Astrocyte (in vitro differentiated cells and primary cell): ENCODE measurements around the gene JMJD1C.

Experiments
- CTCF ChIP-seq: IDR thresholded peaks from 2 replicates; pipeline ENCODE4 v1.5.1; 2011; ENCODE audit warnings: low read depth, mild to moderate bottlenecking, inconsistent platforms, low read length, moderate library complexity; ENCODE audit not compliant: insufficient read depth
- EZH2 ChIP-seq: IDR thresholded peaks from 2 replicates; pipeline ENCODE4 v1.6.1; 2012; ENCODE audit warnings: mild to moderate bottlenecking, low read length, inconsistent platforms; ENCODE audit not compliant: insufficient read depth

- TF ChIP-seq EZH2 (no peak), CTCF (no peak)
These were observed 24.1 kb upstream of the JMJD1C start for GRCh38 chr10:63489838-63490237.
